ENCODE measurements around the gene RASGRP1.
A peak's percentile ranks its signal among the peaks of the same experiment; 100 is the strongest.

Gene RASGRP1

DNA sequence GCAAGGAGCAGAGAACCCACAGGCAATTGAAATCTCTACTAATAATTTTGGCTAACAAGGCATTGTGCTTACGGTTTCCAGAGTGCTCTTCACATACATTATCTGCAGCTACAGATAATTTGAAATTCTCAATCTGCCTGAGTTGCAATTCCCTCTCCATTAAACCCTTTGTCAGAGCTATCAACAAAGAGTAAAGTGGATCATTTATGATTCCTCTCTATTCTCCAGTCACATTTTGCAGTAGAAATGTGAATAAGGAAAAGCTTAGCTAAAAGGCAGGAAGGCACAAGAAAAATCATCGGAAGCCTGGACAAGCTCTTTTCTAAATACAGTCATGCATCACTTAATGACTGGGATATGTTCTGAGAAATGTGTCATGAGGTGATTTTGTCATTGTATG is 61.1 kb downstream of the RASGRP1 start:
- peak; percentile 54 for DNase-seq

DNA sequence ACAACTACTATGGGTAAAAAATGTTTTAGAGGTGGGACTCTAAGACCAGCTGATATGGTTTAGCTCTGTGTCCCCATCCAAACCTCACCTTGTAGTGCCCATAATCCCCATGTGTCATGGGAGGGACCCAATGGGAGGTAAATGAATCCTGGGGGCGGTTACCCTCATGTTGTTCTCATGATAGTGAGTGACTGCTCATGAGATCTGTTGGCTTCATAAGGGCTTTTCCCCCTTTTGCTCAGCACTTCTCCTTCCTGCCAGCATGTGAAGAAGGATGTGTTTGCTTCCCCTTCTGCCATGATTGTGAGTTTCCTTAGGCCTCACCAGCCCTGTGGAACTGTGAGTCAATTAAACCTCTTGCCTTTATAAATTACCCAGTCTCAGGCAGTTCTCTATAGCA is 65.0 kb downstream of the RASGRP1 start:
- DNase-seq, result no peak

DNA sequence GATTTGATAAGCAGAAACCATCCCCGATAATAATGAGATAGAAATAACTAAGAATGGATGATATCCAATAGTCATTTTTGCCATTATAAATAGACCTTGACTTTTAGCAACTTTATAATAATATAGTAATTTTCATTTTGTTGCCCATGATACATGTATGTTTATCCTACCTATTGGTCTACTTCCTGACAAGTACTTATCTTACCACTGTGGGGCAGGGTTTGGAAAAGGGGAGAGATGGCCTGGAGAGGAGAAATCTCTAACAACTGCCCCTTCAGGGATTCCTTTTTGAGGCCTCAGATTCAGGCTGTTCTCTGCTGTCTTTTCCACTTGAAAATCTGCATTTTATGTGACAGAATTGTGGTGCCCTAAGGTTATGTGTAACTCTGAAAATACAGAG is 68.5 kb downstream of the RASGRP1 start:
- DNase-seq, result no peak

DNA sequence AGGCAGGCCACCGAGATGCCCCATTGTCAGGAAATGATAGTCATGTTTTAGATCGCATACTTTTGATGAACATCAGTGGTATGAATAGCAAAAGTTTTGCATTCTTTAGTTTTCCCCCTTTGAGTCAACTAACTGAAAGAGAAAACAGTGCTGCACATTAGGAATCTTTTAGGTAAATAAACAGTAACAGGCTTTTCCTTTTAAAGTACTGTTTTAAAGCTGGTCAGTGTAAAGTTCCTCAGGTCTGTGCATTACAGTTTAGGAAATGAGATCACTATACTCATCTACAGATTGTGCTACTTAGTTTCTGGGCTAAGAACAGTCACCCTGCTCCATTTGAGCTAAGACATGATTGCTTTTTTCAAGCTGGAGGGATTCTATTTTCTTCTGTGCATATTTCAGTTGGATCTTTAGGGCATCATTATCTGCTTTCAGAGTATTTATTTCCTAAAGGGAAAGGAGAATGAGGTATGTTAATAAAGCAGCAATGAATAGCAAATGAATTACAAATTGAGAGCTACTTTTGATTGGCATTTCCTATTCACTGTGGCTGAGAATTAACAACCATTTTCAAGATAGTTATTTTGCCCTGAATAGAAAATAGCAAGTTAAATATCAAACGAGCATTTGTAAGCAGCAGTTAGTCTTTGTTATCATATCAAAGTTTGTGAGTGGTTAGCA is 74.2 kb downstream of the RASGRP1 start:
- DNase-seq, result no peak

DNA sequence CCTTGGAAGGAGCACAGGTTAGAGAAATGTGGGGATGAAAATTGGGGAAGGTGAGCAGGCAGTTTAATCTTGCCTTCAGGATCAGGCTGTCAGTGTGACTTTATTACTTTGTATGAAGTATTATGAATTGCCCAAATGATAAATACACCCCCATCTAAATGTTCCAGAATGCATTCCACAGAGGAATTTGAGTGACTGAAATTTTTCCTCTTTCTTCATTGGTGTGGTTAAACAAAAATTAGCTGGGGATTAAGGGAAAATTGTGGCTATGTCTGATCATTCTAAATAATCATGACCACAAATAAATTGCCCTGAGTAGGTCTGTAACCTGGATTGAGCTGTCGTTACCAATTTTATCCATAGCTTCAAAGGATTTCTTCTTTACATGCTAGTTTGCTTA is 77.2 kb downstream of the RASGRP1 start:
- no peak for DNase-seq

DNA sequence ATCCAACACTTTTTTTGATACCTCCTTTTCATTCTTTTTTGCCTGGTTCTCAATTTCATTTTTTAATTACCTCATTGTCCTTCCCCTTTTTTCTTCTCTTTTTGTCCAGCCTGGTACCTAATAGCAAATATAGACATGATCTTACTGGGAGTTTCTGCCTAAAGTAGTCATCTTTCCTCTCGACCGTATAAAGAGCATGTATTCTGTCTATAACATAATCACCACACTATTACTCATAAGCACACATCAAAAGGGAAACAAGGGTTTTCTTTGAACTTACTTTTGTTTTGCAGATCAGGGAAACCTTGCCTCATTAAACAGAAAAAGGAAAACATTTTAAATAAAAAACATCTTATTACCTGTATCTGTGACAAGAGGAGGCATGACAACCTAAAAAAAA is 77.7 kb downstream of the RASGRP1 start:
- no peak for DNase-seq

DNA sequence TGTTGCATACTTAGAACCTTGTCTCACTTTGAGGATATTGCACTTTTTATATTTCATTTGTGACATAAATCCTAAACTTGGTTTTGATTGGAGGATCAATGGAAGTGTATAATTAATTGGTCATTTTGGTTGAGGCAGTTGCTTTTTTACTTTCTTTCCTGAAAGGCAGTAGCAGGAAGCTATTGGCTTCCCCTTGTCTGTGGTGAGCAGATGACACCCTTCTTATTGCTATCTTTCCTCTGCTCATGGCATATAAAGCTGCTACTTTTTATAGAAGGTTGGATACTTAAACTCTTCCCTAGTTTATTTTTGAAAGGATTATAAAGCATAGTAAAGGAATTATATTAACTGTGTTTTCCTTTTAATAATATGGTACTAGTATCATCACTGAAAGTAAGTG is 82.0 kb downstream of the RASGRP1 start:
- no peak for DNase-seq

DNA sequence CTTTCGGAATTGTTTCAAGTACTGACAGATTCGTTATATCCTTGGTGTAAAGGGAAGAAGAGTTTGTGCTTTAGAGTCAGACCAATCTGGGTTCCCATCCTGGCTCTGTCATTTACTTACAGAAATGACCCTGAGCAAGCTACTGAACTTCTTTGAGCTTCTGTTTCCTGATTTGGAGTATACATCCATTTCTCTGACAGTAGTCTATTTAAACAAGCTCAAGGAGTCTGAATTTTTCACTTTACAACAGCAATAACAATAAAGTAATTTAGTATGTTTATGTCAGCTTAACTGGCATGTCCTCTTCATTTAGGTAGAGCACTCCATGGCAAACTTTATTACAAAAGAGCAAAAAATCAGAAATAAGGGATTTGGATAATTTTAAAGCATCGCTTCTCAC is 82.9 kb downstream of the RASGRP1 start:
- no peak for DNase-seq

DNA sequence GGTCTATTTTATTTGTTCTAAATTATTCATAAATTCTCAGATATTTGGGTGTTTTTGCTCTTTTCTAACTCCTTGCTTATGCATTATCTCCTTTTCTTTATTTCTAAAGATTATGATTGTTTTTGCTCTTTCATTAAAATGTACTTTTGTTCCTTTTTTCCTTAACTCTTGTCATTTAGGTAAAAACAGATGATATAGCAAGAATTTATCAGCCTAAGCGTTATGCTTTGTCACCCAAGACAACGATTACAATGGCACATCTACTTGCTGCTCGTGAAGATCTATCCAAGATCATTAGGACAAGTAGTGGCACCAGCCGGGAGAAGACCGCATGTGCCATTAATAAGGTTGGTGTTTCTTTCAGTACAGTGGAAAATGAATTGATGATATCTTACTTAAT is 83.5 kb downstream of the RASGRP1 start:
- DNase-seq, result no peak

DNA sequence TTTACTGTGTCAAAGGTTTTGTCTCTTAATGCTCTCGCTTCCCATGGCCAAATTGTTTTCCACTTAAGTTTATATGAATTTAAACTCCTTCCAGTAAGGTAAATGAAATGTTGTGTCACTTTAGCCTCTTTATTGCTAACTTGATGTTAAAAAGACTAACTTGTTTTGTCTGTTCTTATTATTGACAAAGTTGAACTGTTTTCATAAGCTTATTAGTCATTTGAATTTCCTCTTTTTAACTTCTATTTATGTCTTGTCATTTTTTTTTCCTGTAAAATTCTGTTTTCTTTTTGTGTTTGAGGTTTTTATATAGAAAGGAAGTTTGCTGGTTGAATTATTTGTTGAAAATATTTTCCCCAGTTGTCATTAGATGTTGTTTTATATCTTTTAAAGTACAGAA is 84.9 kb downstream of the RASGRP1 start:
- no peak for DNase-seq

DNA sequence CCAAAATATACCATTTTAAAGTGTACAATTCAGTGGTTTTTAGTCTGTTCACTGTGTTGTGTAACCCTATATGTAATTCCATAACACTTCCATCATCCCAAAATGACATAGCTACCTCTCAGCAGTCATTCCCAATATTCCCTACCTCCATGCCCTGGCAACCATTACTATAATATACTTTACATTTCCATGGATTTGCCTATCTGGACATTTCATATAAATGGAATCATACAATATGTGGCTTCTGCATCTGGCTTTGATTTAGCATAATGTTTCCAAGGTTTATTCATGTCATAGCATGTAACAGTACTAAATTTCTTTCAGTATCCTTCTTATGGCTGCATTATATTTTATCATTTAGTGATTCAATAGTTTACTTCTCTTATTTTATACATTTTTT is 85.3 kb downstream of the RASGRP1 start:
- DNase-seq, result no peak

DNA sequence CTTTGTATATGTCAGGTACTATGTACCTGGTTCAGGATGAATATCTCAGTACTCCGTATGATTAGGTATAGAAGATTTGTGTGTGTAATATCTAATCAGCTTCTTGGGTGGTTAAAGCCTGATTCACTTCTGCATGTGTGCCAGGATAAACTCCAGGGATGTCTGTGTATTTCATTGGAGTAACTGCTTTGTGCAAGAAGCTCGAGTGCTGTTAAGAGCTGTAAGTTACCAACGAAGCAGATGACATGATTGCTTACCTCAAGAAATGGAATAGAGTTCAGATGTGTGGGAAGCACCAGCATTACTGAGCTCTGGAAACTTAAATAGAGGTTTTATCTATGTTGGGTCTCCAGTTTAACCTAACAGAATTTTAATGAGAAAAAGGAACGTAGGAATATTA is 87.0 kb downstream of the RASGRP1 start:
- no peak for DNase-seq

DNA sequence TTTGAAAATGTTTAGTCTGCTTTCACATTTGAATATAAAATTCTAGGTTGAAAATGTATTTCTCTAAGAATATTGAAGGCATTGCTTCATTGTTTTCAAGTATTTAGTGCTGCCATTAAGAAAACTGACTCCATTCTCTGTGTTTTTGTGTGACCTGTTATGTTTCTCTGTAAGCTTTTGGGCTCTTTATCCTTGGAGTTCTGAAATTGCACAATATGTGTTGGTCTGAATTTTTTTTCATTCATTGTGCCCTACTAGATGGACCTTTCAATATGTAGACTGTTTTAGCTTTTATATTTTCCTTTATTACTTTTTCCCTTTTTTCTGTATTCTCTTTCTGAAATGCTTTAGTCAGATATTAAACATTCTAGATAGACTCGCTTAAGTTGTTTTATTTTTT is 88.5 kb downstream of the RASGRP1 start:
- DNase-seq, result no peak

DNA sequence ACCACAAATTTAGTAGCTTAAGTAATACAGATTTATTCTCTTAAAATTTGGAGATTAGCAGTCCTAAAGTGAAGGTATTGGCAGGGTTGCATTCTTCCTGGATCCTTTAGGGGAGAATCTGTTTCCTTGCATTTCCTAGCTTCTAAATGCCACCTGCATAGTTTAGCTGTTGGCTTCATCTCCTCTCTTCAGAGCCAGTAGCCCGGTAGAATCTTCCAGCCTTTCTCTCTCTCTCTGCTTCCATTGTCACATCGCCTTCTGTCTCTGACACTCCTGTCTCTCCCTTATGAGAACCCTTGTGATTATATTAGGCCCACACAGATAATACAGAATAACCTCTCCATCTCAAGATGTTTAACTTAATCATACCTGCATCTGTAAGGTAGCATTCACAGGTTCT is 89.3 kb downstream of the RASGRP1 start:
- no peak for DNase-seq

DNA sequence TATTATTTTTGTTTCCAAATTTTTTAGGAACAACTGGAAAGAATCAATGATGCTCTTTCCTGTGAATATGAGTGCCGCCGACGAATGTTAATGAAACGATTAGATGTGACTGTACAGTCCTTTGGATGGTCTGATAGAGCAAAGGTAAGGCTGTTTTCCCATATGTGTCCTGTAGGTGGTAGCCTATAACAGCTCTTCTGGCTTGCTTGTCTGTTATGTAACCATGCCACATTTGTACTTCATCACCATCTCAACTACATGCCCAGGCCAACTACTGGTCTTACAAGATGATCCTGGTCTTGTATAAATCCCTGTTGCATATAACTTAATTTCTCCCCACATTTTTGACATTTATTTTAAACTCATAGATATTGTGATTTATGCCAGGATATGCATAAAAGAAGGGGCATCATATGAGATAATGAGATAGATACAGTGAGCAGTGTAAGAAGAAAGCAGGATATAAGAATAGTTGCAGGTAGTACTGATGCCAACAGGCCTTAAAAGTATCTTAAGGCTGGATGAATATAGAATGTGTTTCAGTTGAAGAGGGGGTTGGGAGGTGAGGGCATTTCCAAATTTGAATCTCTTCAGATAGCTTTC is 90.4 kb downstream of the RASGRP1 start:
- DNase-seq, result peak; percentile 9

DNA sequence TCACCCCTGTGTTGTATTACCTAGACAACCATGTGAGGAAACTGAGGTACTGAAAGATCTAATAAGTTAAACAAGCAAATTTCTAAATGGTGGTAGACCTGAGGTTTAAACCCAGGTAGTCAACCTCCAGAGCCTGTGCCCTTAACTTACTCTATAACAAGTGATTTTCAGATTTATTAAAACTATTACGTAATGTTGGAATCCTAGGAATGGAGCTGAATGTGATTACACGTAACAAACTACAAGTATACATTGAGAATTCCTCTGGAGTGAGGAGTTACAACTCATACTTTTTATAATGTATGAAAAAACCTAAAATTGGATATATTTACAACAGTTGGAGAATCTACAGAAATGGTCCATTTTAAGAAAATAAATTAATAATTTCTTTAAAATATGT is 92.6 kb downstream of the RASGRP1 start:
- DNase-seq, result no peak

DNA sequence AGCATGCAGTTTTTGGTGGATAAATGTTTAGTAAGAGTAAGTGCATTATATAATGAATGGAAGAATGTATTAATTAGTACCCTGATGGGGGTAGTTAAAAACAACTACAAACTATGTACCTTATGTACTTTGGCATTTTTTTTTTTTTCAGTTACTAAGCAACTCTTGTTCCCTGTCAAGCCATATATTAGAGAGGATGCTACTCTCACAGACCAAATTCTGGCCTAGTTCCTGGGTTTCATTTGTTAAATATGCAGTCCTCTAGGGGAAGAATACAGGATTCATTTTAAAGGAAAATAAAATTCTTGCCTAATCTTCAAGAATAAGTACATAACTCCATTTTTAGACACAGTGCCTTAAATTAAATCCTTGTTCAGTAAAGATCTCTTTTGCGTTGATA is 93.8 kb downstream of the RASGRP1 start:
- DNase-seq, result no peak

DNA sequence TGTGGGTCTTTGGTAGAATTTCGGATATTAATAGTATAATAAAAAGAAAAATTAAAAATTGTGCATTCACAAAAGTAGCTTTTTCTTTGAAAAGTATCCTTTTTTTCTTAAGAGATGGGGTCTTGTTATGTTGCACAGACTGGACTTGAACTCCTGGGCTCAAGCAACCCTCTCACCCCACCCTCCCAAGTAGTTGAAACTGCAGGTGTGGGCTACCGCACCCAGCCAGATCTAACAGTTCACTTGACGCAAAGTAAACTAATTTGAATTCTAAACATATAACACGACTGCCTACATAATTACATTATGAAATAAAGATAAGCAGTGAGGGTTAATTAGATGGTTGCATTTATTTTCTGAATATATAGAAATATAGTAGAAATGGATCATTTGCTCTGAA is 99.9 kb downstream of the RASGRP1 start:
- no peak for DNase-seq

DNA sequence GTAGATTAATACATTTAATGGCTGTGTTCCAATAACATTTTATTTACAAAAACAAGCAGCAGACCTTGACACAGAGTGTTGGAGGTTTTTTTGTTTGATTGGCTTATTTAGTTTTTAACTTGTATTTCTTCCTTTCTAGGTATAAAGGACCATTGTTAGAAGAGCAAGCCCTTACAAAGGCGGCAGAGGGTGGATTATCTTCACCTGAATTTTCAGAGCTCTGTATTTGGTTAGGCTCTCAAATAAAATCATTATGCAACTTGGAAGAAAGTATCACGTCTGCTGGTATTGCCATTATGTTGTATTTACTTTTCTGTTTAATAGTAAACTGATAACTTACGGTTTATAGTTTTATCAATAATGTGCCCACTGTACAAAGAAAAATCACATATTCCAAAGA is 100.7 kb downstream of the RASGRP1 start:
- no peak for DNase-seq

DNA sequence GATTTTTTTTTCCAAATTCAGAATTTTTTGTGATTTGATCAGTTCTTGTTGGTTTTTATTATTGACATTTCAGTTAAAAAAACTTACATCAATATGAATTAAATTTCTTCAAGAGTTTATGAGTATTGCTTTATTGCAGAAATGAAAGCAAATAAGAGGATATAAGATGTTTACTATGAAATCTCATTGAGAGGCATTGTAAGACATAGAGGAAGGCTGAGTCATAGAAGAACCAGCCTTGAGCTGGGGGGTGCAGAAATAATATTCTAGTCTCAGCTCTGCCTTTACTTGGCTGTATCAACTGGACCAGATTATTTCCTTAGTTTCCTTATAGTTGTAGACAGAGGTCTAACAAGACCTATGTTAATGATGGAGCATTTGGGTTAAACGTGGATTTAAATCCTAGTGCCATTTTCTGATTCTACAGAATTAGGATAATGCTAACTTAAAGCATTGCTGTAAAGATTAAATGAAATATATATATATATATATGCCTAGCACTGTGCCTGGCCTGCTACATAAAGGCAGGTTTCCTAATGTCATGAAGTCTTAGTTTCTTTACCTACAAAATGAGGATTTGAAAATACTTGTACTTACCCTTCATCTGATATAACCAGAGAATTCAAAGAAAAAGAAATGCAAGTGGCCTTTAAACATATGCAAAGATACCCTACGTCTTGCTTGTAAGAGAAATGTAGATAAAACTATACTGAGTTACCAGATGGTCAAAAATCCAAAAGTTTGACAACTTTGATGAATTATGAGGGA is 103.4 kb downstream of the RASGRP1 start:
- DNase-seq, result no peak

DNA sequence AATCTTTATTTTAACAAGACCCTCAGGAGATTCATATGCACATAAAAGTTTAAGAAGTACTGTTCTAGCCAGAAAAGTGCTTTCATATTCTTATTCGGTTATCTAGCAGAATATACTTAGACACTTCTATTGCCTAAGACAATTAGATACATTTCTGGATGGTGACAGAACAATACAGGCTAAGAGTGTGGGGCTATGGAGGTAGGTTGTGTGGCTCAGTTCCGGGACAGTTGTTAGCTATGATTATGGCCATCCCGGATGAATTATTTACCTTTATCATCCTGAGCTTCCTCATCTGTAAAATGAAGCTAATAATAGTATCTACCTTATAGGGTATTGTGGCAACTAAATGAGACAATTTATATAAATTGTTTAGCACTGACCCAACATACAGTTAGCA is 104.1 kb downstream of the RASGRP1 start:
- DNase-seq, result no peak

DNA sequence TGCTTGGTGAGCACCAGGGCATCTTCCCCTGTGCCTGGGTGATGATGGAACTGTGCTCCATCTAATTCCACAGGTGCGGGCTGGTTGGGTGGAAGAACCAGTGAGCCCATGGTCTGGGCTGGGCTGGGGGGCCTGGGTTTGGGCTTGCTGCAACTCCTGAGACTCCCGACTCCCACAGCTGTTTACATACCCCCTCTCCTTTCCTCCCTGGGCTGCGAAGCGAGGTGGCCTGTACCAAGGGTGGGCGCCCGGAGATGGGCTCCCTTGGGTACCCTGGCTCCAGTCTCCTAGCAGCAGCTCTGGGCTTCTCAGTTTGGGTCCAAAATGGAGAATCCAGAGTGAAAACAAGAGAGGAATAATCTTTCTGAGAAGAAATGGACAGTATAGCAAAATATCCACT is 105.1 kb downstream of the RASGRP1 start:
- no peak for DNase-seq

DNA sequence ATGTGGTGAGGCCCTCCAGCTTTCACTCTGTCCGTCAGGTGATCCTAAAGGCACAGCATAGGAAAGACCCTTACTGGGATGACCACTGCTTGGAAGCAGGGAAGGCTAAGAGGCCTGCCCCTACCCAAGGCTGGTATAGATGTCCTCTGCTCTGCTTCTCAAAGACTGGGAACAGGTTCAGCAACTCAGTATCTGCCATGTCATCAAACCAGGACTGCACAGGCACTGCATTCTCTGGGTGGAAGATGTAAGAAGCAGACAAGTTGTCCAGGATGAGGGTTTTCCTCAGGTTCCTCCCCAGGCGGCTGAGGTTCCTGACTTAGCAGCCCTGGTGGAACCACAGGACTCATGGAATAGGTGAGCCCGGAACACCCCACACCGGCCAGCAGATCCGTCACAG is 106.0 kb downstream of the RASGRP1 start:
- no peak for DNase-seq

DNA sequence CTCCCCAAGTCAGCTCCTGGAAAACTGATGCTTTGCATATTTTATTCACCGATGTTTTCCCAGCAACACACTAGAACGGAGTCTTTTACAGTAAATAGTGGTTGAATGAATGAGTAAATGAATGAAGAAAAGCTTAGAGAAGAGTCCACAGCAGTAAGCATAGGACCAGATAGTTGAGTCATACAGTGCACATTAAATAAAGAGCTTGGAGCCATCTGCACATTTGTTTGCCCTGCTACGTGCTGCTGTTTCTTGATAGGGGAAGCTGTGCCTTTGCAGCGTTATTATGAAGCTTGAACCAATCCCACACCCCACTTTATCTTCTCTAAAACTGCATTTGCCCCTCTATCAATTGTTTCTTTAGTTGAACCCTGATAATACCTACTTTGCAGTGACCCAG is 109.5 kb downstream of the RASGRP1 start:
- no peak for DNase-seq

DNA sequence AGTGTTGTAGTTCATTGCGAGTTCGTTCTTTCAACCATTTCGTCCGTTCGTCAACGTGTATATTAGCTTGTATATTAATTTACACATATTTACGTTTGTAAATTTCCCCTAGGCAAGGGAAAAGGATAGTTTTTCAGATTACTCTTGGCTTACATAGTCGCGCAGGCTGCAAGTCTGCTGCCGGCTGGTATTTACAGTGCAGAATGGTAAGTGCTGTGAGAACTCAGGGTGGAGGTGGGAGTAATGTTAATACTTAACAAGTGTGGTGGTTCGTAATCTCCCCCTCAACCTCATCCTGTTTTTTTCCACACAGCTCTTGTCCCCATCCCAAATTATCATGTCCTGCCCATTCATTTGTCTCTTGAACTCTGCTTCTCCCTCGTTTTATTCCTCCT is 109.9 kb downstream of the RASGRP1 start:
- no peak for DNase-seq

Measured in NCI-H187 treated with DMSO at 0.1 percent for 48 hours (cell line).